ENCODE measurements around the gene BHLHE23. TPM values are rescaled to one million over a fixed set of nuclear protein-coding genes. Genes with fewer than 3 reads are reported as not detected.
A peak's percentile ranks its signal among the peaks of the same experiment; 100 is the strongest.

Gene BHLHE23
- total RNA-seq, 4 donors from 2014 or later = not detected

DNA sequence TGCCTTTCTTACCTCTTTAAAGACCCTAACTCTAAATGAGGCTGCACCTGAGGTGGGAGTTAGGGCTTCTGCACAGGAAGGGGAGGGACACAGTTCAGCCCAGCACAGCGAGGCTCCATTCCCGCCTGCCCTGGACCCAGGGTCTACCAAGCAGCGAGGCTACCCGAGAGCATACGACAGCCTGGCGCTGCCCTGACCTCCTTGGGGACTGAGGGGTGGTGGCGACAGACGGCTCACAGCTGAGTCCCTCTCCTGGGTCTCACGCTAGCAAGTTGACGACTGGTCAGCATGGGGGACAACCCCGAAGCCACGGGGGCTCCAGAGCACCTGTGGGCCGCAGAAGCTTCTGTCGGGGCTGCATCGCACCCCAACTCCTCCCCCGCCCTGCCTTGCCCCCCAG is 29.9 kb downstream of the BHLHE23 start:
- in situ Hi-C loops (cut with MboI; ENCODE audit: low sequenced_read_pairs in 4 of 4) = no loop called here
- no peaks in the 10 kb centered on the region for H3K9me3 ChIP-seq
- DNase-seq (no peak), ATAC-seq (no peak)
- H3K36me3 ChIP-seq = no peaks in the 10 kb centered on the region
- peaks cover 85 to 94% (median 90%) of the 10 kb centered on the region in 3 donors for H3K27me3 ChIP-seq
- TF ChIP-seq, protein P1, sequence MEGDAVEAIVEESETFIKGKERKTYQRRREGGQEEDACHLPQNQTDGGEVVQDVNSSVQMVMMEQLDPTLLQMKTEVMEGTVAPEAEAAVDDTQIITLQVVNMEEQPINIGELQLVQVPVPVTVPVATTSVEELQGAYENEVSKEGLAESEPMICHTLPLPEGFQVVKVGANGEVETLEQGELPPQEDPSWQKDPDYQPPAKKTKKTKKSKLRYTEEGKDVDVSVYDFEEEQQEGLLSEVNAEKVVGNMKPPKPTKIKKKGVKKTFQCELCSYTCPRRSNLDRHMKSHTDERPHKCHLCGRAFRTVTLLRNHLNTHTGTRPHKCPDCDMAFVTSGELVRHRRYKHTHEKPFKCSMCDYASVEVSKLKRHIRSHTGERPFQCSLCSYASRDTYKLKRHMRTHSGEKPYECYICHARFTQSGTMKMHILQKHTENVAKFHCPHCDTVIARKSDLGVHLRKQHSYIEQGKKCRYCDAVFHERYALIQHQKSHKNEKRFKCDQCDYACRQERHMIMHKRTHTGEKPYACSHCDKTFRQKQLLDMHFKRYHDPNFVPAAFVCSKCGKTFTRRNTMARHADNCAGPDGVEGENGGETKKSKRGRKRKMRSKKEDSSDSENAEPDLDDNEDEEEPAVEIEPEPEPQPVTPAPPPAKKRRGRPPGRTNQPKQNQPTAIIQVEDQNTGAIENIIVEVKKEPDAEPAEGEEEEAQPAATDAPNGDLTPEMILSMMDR (IDR thresholded peaks at IDR 0.05 in 4 of 5, conservative IDR thresholded peaks at IDR 0.05 in 1 of 5) = no peak
- no peak for TF ChIP-seq POLR2A (IDR thresholded peaks at IDR 0.05)
- peaks cover 0 to 4% of the 10 kb centered on the region in 2 donors for H3K4me1 ChIP-seq
- intact Hi-C loops (cut with DNase I; ENCODE audit: low total_unique reads) = no loop called here
- H3K4me3 ChIP-seq = no peak overlapping the region
- H3K27ac ChIP-seq = no peak overlapping the region

DNA sequence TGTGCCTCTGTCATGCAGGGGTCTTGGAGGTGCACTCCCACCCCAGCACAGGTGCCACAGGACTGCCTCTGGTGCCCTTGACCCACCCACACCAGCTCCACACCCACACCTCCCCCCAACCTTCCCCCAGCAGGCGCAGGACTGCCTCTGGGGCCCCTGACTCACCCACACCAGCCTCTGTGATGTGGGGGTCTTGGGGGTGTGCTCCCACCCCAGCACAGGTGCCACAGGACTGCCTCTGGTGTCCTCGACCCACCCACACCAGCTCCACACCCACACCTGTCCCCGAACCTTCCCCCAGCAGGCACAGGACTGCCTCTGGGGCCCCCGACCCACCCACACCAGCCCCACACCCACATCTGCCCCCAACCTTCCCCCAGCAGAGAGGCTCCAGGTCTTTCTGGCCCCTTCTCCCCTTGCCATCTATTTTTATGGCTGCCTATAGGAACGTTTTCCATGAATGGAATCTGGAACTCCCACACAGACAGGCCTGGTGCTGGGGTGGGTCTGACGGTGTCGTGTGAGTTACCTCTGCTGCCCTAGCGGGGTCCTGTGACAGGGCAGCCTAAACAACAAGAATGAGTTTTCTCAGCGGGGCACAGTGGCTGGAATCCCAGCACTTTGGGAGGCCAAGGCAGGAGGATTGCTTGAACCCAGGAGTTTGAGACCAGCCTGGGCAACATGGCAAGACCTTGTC is 30.8 kb downstream of the BHLHE23 start:
- no peak overlapping the region for H3K4me3 ChIP-seq
- peaks cover 84 to 88% (median 86%) of the 10 kb centered on the region in 3 donors for H3K27me3 ChIP-seq
- no peaks in the 10 kb centered on the region for H3K36me3 ChIP-seq
- TF ChIP-seq, protein P1 (IDR thresholded peaks at IDR 0.05 in 4 of 5, conservative IDR thresholded peaks at IDR 0.05 in 1 of 5) = no peak
- no peak for TF ChIP-seq POLR2A (IDR thresholded peaks at IDR 0.05)
- H3K9me3 ChIP-seq = no peaks in the 10 kb centered on the region
- ATAC-seq (no peak), DNase-seq (no peak)
- in situ Hi-C loops (cut with MboI; ENCODE audit: low sequenced_read_pairs in 4 of 4) (no loop called here), intact Hi-C loops (cut with DNase I; ENCODE audit: low total_unique reads) (no loop called here)
- H3K27ac ChIP-seq = no peak overlapping the region
- H3K4me1 ChIP-seq = peaks cover 0 to 4% of the 10 kb centered on the region in 2 donors

DNA sequence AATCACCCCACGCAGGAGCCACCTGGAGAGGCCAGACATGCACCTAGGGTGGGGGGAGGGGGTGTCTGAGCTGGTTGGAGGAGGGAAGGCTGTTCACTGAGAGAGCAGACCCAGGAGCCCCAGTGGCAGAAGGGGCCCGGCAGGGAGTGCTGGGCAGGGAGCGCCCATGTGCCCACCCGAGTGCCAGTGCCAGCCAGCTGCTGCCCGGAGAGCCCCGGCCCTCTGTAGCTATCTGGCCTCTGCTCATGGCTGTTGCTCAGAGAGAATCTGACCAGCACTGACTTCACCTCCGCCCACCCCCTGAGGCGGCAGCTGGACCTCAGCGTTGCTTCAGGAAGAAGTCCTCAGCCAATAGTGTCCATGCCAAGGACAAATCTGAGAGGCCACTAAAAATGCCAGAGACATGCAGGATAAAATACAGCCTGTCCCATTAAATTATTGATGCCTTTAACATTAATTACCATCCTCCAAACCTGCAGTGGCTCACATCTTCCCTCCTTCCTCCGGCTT is 31.5 kb downstream of the BHLHE23 start:
- ATAC-seq (no peak), DNase-seq (no peak)
- Histone ChIP-seq H3K9me3 (no peaks in the 10 kb centered on the region), H3K4me1 (peaks cover 0 to 4% of the 10 kb centered on the region in 2 donors), H3K27ac (no peak overlapping the region), H3K27me3 (peaks cover 83 to 87% (median 84%) of the 10 kb centered on the region in 3 donors), H3K4me3 (no peak overlapping the region), H3K36me3 (no peaks in the 10 kb centered on the region)
- intact Hi-C loops (cut with DNase I; ENCODE audit: low total_unique reads) (no loop called here), in situ Hi-C loops (cut with MboI; ENCODE audit: low sequenced_read_pairs in 4 of 4) (no loop called here)
- TF ChIP-seq POLR2A (IDR thresholded peaks at IDR 0.05) = no peak
- TF ChIP-seq, protein P1 (IDR thresholded peaks at IDR 0.05 in 4 of 5, conservative IDR thresholded peaks at IDR 0.05 in 1 of 5) = no peak

DNA sequence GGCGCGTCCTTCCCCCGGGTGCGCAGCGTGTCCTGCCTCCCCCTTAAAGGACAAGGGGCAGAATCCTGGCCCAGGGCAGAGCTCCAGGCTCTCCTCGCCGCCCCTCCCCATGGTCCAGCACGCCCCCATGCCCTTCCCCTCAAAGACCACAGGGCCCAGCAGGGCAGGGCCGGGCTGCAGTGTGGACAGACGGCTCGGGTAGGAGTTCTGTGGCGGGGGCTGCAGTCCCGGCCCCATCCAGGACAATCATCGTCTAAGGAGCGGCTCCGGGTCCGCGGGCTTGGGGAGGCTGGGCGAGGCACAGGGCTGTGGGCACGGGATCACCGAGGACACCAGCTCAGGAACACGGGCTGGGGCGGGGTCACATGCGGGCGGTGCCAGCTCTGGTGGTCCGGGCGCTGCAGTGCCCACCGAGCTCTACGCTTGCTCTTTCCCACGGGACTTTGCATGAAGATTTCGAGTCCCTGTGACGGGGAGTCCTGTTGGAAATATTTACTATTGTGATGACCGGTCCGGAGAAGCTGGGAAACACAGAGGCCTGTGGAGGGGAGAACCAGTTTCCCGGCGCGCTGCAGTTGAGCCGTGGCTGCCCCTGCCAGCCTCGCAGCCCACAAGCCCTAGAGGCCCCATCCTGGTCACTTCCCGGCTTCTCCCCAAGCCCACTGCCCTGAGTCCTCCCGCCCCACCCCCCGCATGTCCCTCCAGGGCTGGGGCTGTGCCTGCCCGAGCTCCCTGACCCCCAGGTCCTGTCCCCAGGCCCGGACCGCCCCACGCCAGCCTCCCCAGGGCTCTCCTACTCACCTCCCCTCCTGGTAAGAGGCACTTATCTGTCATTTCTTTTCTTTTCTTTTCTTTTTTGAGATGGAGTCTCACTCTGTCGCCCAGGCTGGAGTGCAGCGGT is 33.7 kb downstream of the BHLHE23 start:
- TF ChIP-seq POLR2A (IDR thresholded peaks at IDR 0.05) = no peak
- TF ChIP-seq, protein P1 (IDR thresholded peaks at IDR 0.05 in 4 of 5, conservative IDR thresholded peaks at IDR 0.05 in 1 of 5) = no peak
- H3K4me1 ChIP-seq = peaks cover 0 to 4% of the 10 kb centered on the region in 2 donors
- ATAC-seq = no peak
- H3K9me3 ChIP-seq = no peaks in the 10 kb centered on the region
- H3K27ac ChIP-seq = no peak overlapping the region
- in situ Hi-C loops (cut with MboI; ENCODE audit: low sequenced_read_pairs in 4 of 4) = no loop called here
- intact Hi-C loops (cut with DNase I; ENCODE audit: low total_unique reads) = loop anchor here (1.0 kb wide), 2 partner anchors 36 to 73 kb away; no protein-coding TSS in a partner anchor
- H3K27me3 ChIP-seq = peaks cover 61 to 71% (median 64%) of the 10 kb centered on the region in 3 donors
- peak overlapping the region in 2 of 4 donors; percentile 37 to 40 for H3K4me3 ChIP-seq
- DNase-seq = no peak
- H3K36me3 ChIP-seq = no peaks in the 10 kb centered on the region

All from gastrocnemius medialis (tissue), 4 donors.